ENCODE measurements around the gene UCHL5.

DNA sequence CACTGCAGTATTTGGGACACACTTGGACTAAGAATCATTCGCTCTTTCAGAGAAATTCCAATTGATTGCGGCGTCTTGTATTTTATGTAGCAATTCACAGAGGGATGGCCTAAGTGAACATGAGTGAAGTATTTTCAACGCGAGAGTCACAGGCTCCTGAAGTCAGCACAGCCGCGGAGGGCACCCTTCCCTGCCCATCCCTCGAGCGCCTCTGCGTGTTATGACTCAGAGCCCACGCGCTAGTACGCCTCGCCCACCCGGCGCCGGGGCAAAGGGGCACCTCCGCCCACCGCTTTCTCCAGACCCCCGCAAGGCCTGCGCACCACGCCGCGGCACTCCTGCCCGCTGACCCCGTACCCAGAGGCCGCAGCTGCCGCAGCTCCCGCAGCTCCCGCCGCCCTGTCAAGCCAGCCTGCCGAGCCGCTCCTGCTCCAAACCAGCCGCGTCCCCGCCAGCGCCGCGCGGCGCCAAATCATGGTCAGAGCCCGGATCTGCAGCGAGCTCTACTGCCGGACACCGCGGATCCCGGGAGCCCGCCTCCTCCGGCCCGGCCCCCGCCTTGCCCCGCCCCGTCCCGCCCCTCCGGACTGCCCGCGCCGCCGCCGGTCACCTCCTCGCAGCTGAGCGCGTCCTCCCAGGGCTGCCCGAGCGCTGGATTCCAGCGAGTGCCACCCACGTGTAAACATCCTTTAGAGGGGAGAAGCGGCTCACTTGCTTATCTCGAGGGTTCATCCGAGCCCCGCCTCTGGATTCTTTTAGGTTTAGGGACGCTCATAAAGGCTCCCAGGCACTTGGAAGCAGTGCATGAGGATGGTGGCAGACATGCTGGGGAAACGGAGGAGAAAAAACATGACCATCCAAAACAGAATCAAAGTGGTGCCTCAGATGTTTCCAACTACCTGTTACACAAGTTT lies 46.0 kb upstream of the UCHL5 start, which contains the start of gene GLRX2:
- TF ChIP-seq, protein P1, sequence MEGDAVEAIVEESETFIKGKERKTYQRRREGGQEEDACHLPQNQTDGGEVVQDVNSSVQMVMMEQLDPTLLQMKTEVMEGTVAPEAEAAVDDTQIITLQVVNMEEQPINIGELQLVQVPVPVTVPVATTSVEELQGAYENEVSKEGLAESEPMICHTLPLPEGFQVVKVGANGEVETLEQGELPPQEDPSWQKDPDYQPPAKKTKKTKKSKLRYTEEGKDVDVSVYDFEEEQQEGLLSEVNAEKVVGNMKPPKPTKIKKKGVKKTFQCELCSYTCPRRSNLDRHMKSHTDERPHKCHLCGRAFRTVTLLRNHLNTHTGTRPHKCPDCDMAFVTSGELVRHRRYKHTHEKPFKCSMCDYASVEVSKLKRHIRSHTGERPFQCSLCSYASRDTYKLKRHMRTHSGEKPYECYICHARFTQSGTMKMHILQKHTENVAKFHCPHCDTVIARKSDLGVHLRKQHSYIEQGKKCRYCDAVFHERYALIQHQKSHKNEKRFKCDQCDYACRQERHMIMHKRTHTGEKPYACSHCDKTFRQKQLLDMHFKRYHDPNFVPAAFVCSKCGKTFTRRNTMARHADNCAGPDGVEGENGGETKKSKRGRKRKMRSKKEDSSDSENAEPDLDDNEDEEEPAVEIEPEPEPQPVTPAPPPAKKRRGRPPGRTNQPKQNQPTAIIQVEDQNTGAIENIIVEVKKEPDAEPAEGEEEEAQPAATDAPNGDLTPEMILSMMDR (conservative IDR thresholded peaks at IDR 0.05 in 1 of 2, IDR thresholded peaks at IDR 0.05 in 1 of 2; ENCODE audit: low read depth in 1 of 2, low read length in 2 of 2) = no peak
- TF ChIP-seq EZH2 (IDR thresholded peaks at IDR 0.05; ENCODE audit: low read length, missing control alignments) = no peak

Measured in fibroblast of lung (primary cell).